HepG2 (cell line): ENCODE data around the gene CPT1B. TPM values are rescaled to one million over a fixed set of nuclear protein-coding genes. Genes with fewer than 3 reads are reported as not detected.

Experiments
- BORCS8-MEF2B ChIP-seq: sonication (generic); formaldehyde crosslinking; IDR thresholded peaks from 2 replicates; pipeline ENCODE4 v1.8.0; 2022; ENCODE audit warnings: mild to moderate bottlenecking, missing genetic modification reagents
- EEA1 ChIP-seq: sonication (generic); formaldehyde crosslinking; IDR thresholded peaks from 2 replicates; pipeline ENCODE4 v1.5.1; 2020; ENCODE audit warnings: mild to moderate bottlenecking, missing genetic modification reagents, borderline replicate concordance
- GFI1 ChIP-seq: sonication (generic); formaldehyde crosslinking; IDR thresholded peaks from 2 replicates; pipeline ENCODE4 v1.5.0; 2020; ENCODE audit warnings: missing genetic modification reagents, mild to moderate bottlenecking, borderline replicate concordance
- IKZF1 ChIP-seq: fragments of 450-650 bp; IDR thresholded peaks from 2 replicates; pipeline ENCODE4 v1.7.1; 2016
- KAT2B ChIP-seq: fragments of 150-350 bp; IDR thresholded peaks from 2 replicates; pipeline ENCODE4 v1.6.1; 2014; ENCODE audit warnings: low read depth, low read length, borderline replicate concordance
- KDM3A ChIP-seq: IDR thresholded peaks from 2 replicates; pipeline ENCODE4 v1.6.1; 2018; ENCODE audit warnings: low read depth, missing compliant biosample characterization
- NPAS2 ChIP-seq: sonication (generic); formaldehyde crosslinking; IDR thresholded peaks from 2 replicates; pipeline ENCODE4 v1.8.0; 2022; ENCODE audit warnings: mild to moderate bottlenecking, missing genetic modification reagents, borderline replicate concordance
- PAX8 ChIP-seq: sonication (generic); formaldehyde crosslinking; IDR thresholded peaks from 2 replicates; pipeline ENCODE4 v1.8.0; 2022; ENCODE audit warnings: mild to moderate bottlenecking, missing genetic modification reagents, borderline replicate concordance
- RXRB ChIP-seq: IDR thresholded peaks from 2 replicates; pipeline ENCODE4 v1.6.1; 2016; ENCODE audit warnings: borderline replicate concordance, missing genetic modification reagents, missing compliant biosample characterization
- SMARCE1 ChIP-seq: fragments of 450-650 bp; IDR thresholded peaks from 2 replicates; pipeline ENCODE4 v1.6.1; 2017; ENCODE audit warnings: borderline replicate concordance
- ZNF274 ChIP-seq: sonication (generic); formaldehyde crosslinking; IDR thresholded peaks from 2 replicates; pipeline ENCODE4 v1.5.1; 2020; ENCODE audit warnings: mild to moderate bottlenecking, missing genetic modification reagents
- ZNF383 ChIP-seq: sonication (generic); formaldehyde crosslinking; IDR thresholded peaks from 2 replicates; pipeline ENCODE4 v1.4.0; 2020; ENCODE audit warnings: missing genetic modification reagents, mild to moderate bottlenecking, borderline replicate concordance
- polyA plus RNA-seq, 8 experiments: library from polyadenylated mRNA; depleted of rRNA in 3 of 8; stranded (reverse) in 7 of 8; unstranded in 1 of 8; fragments of >200 nt; fragmentation: Illumina TruSeq in 4 of 8; extraction: Trizol in 4 of 8; gene quantifications; 2 replicates each; pipeline versions ENCODE4 v1.2.1 to v1.2.3, GENCODE V29; 2011 to 2016; ENCODE audit warnings: low read depth in 4 of 8, missing spikeins in 1 of 8, mixed read lengths in 1 of 8; ENCODE audit not compliant: insufficient read depth in 1 of 8
- total RNA-seq, 5 experiments: library from RNA; depleted of rRNA; stranded (reverse); fragments of >200 nt; fragmentation: Illumina TruSeq; extraction: Trizol; gene quantifications; 2 replicates each; pipeline ENCODE4 v1.2.3, GENCODE V29; 2016; ENCODE audit warnings: low read depth in 1 of 5
- TF ChIP-seq, protein P1 (sequence below): sonication (generic); formaldehyde crosslinking; IDR thresholded peaks from 2 replicates; pipeline ENCODE4 v1.5.0; 2020; ENCODE audit warnings: mild to moderate bottlenecking, missing genetic modification reagents, borderline replicate concordance
- TF ChIP-seq, protein P2 (sequence below): IDR thresholded peaks from 2 replicates; pipeline ENCODE4 v1.6.1; 2016; ENCODE audit warnings: low read depth
- TF ChIP-seq, protein P3 (sequence below): sonication (generic); formaldehyde crosslinking; IDR thresholded peaks from 2 replicates; pipeline ENCODE4 v1.4.0; 2020; ENCODE audit warnings: missing genetic modification reagents, mild to moderate bottlenecking, borderline replicate concordance
- TF ChIP-seq, protein P4 (sequence below): sonication (generic); formaldehyde crosslinking; IDR thresholded peaks from 2 replicates; pipeline ENCODE4 v1.5.1; 2020; ENCODE audit warnings: missing genetic modification reagents, mild to moderate bottlenecking, borderline replicate concordance

CPT1B gene
- total and polyA plus RNA-seq, 2 of the 13 experiments (the other 11 are each of a cell fraction or from before 2014, with no cell fraction given) = 9.2 to 19.5 TPM

DNA sequence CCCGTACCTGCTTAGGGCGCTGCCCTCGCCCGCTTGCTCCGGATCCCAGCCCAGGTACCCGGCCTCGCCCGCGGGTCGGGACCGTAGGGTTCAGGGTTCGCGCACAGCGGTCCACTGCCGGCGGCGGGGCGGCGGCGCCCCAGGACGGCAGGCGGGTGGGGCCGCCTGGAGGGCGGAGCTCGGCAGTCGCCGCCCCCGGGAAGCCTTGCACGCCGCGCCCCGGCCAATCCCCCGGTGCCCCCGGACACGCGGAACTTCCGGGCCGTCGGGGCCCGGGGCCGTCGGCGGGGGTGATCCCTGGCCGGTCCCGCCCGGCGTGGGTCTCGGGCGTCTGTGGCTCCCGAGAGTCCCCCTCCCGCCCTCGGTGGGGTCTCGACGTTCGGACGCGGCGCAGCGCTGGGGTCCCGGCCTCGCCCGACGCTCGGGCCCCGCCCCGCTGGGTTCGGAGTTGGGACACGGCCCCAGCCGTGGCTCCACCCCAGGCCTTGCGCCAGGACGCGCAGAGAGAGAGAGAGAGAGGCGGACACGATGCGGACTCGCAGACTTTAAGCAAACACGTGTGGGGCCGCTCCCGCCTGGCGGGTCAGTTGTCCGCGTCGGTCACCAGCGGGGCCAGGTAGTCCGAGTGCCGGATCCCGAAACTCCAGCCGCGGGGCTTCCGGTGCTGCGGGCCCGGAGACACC lies 48.2 kb downstream of the CPT1B start, which contains the start of gene TYMP (continued):
- no peak for TF ChIP-seq NPAS2
- no peak for TF ChIP-seq SMARCE1
- TF ChIP-seq, protein P1, sequence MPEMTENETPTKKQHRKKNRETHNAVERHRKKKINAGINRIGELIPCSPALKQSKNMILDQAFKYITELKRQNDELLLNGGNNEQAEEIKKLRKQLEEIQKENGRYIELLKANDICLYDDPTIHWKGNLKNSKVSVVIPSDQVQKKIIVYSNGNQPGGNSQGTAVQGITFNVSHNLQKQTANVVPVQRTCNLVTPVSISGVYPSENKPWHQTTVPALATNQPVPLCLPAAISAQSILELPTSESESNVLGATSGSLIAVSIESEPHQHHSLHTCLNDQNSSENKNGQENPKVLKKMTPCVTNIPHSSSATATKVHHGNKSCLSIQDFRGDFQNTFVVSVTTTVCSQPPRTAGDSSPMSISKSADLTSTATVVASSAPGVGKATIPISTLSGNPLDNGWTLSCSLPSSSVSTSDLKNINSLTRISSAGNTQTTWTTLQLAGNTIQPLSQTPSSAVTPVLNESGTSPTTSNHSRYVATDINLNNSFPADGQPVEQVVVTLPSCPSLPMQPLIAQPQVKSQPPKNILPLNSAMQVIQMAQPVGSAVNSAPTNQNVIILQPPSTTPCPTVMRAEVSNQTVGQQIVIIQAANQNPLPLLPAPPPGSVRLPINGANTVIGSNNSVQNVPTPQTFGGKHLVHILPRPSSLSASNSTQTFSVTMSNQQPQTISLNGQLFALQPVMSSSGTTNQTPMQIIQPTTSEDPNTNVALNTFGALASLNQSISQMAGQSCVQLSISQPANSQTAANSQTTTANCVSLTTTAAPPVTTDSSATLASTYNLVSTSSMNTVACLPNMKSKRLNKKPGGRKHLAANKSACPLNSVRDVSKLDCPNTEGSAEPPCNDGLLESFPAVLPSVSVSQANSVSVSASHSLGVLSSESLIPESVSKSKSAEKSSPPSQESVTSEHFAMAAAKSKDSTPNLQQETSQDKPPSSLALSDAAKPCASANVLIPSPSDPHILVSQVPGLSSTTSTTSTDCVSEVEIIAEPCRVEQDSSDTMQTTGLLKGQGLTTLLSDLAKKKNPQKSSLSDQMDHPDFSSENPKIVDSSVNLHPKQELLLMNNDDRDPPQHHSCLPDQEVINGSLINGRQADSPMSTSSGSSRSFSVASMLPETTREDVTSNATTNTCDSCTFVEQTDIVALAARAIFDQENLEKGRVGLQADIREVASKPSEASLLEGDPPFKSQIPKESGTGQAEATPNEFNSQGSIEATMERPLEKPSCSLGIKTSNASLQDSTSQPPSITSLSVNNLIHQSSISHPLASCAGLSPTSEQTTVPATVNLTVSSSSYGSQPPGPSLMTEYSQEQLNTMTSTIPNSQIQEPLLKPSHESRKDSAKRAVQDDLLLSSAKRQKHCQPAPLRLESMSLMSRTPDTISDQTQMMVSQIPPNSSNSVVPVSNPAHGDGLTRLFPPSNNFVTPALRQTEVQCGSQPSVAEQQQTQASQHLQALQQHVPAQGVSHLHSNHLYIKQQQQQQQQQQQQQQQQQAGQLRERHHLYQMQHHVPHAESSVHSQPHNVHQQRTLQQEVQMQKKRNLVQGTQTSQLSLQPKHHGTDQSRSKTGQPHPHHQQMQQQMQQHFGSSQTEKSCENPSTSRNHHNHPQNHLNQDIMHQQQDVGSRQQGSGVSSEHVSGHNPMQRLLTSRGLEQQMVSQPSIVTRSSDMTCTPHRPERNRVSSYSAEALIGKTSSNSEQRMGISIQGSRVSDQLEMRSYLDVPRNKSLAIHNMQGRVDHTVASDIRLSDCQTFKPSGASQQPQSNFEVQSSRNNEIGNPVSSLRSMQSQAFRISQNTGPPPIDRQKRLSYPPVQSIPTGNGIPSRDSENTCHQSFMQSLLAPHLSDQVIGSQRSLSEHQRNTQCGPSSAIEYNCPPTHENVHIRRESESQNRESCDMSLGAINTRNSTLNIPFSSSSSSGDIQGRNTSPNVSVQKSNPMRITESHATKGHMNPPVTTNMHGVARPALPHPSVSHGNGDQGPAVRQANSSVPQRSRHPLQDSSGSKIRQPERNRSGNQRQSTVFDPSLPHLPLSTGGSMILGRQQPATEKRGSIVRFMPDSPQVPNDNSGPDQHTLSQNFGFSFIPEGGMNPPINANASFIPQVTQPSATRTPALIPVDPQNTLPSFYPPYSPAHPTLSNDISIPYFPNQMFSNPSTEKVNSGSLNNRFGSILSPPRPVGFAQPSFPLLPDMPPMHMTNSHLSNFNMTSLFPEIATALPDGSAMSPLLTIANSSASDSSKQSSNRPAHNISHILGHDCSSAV (CRISPR knock-in tag) = no peak
- no peak for TF ChIP-seq PAX8 (CRISPR knock-in tag)
- TF ChIP-seq EEA1 (CRISPR knock-in tag) = no peak; the same call in 1 of the 2 replicates
- TF ChIP-seq, protein P2, sequence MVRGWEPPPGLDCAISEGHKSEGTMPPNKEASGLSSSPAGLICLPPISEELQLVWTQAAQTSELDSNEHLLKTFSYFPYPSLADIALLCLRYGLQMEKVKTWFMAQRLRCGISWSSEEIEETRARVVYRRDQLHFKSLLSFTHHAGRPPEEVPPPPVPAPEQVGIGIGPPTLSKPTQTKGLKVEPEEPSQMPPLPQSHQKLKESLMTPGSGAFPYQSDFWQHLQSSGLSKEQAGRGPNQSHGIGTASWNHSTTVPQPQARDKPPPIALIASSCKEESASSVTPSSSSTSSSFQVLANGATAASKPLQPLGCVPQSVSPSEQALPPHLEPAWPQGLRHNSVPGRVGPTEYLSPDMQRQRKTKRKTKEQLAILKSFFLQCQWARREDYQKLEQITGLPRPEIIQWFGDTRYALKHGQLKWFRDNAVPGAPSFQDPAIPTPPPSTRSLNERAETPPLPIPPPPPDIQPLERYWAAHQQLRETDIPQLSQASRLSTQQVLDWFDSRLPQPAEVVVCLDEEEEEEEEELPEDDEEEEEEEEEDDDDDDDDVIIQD (CRISPR knock-in tag) = no peak
- no peak for TF ChIP-seq ZNF383 (CRISPR knock-in tag)
- TF ChIP-seq RXRB = no peak; the same call in none of the 2 replicates
- TF ChIP-seq GFI1 (CRISPR knock-in tag) = peak; percentile 46; the same call in 1 of the 2 replicates
- no peak for TF ChIP-seq KAT2B
- TF ChIP-seq, protein P3, sequence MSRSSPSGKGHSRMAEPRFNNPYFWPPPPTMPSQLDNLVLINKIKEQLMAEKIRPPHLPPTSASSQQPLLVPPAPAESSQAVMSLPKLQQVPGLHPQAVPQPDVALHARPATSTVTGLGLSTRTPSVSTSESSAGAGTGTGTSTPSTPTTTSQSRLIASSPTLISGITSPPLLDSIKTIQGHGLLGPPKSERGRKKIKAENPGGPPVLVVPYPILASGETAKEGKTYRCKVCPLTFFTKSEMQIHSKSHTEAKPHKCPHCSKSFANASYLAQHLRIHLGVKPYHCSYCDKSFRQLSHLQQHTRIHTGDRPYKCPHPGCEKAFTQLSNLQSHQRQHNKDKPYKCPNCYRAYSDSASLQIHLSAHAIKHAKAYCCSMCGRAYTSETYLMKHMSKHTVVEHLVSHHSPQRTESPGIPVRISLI = 0 out of 2 replicates have a peak, but pooled peaks have one; percentile 48
- TF ChIP-seq BORCS8-MEF2B (CRISPR knock-in tag) = 0 out of 2 replicates have a peak, but pooled peaks have one; percentile 6
- no peak for TF ChIP-seq IKZF1
- TF ChIP-seq, protein P4, sequence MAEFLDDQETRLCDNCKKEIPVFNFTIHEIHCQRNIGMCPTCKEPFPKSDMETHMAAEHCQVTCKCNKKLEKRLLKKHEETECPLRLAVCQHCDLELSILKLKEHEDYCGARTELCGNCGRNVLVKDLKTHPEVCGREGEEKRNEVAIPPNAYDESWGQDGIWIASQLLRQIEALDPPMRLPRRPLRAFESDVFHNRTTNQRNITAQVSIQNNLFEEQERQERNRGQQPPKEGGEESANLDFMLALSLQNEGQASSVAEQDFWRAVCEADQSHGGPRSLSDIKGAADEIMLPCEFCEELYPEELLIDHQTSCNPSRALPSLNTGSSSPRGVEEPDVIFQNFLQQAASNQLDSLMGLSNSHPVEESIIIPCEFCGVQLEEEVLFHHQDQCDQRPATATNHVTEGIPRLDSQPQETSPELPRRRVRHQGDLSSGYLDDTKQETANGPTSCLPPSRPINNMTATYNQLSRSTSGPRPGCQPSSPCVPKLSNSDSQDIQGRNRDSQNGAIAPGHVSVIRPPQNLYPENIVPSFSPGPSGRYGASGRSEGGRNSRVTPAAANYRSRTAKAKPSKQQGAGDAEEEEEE = no peak
- TF ChIP-seq ZNF274 = no peak; the same call in 1 of the 2 replicates
- 0 out of 2 replicates have a peak, but pooled peaks have one; percentile 22 for TF ChIP-seq KDM3A (CRISPR knock-in tag)
